ENCODE measurements around the gene FN3K.

DNA sequence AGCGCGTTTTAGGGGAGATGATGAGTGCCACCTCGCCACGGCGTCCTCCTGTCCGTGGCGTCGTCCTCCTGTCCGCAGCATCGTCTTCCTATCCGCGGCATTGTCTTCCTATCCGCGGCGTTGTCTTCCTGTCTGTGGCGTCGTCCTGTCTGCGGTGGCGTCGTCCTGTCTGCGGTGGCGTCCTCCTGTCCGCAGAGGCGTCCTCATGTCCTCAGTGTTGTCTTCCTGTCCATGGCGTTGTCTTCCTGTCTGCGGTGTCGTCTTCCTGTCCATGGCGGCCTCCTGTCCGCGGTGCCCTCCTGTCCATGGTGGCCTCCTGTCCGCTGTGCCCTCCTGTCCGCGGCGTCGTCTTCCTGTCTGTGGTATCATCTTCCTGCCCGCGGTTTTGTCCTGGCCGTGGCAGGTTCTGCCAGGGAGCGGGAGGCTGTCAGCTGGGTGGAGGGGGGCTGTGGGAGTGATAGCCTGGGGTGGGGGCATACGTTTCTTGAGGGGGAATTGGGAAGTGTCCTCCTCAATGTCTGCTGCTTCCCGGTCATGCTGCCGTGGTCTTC, 47.3 kb downstream of the FN3K start:
- TF ChIP-seq TFCP2L1 (CRISPR knock-in tag; IDR thresholded peaks at IDR 0.05) (no peak), PHF8 (IDR thresholded peaks at IDR 0.05; ENCODE audit: borderline replicate concordance, low read depth) (no peak), POLR2A (IDR thresholded peaks at IDR 0.05; ENCODE audit: low read length) (no peak)
- TF ChIP-seq, protein P1, sequence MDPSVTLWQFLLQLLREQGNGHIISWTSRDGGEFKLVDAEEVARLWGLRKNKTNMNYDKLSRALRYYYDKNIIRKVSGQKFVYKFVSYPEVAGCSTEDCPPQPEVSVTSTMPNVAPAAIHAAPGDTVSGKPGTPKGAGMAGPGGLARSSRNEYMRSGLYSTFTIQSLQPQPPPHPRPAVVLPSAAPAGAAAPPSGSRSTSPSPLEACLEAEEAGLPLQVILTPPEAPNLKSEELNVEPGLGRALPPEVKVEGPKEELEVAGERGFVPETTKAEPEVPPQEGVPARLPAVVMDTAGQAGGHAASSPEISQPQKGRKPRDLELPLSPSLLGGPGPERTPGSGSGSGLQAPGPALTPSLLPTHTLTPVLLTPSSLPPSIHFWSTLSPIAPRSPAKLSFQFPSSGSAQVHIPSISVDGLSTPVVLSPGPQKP (IDR thresholded peaks at IDR 0.05; ENCODE audit: low read depth, low read length): no peak
- TF ChIP-seq, protein P2, sequence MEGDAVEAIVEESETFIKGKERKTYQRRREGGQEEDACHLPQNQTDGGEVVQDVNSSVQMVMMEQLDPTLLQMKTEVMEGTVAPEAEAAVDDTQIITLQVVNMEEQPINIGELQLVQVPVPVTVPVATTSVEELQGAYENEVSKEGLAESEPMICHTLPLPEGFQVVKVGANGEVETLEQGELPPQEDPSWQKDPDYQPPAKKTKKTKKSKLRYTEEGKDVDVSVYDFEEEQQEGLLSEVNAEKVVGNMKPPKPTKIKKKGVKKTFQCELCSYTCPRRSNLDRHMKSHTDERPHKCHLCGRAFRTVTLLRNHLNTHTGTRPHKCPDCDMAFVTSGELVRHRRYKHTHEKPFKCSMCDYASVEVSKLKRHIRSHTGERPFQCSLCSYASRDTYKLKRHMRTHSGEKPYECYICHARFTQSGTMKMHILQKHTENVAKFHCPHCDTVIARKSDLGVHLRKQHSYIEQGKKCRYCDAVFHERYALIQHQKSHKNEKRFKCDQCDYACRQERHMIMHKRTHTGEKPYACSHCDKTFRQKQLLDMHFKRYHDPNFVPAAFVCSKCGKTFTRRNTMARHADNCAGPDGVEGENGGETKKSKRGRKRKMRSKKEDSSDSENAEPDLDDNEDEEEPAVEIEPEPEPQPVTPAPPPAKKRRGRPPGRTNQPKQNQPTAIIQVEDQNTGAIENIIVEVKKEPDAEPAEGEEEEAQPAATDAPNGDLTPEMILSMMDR (IDR thresholded peaks at IDR 0.05): no peak
